ENCODE results near the gene SCGN. TPM values are rescaled to one million over a fixed set of nuclear protein-coding genes. Genes with fewer than 3 reads are reported as not detected.

The SCGN gene
- total RNA-seq, 6 experiments from 2014 or later: 0.74 to 2.2 (median 0.99) TPM

DNA sequence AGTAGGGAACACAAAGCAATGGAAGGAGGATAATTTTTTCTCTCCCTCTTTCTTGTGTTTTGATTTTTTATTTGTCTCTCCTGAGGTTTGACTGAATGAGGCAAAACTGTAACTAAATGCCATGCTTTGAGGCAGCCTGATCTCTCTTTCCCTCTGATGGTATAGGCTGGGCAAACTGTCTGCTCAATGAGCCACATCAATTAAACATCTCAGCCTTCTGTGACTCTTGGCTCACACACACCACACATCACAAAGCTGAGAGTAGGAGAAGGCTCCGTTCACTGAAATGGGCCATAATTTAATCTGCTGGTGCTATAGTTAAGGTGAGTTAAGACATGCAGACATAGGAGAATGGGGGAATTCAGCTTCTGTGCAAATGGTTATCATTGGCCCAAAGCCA, 28.1 kb upstream of the SCGN start:
- Histone ChIP-seq H3K36me3 (no peaks in the 10 kb centered on the region), H3K27ac (no peak overlapping the region), H3K4me3 (no peak overlapping the region), H3K9me3 (no peaks in the 10 kb centered on the region), H3K4me1 (peaks cover 0 to 12% (median 2%) of the 10 kb centered on the region in 4 donors), H3K27me3 (no peaks in the 10 kb centered on the region)
- intact Hi-C loops (cut with DNase I): no loop called here
- ATAC-seq (no peak), DNase-seq (no peak)
- WGBS (ENCODE audit: insufficient coverage, low coverage, low lambda C conversion rate, missing lambda C conversion rate): 83% methylated on average over 1 of the region's 1 CpG
- TF ChIP-seq CTCF (IDR thresholded peaks at IDR 0.05): no peak
- no peak for TF ChIP-seq POLR2A (IDR thresholded peaks at IDR 0.05)

GRCh38 chr6:25627001-25627400, 25.0 kb upstream of the SCGN start:
- DNase-seq: no peak
- intact Hi-C loops (cut with DNase I): no loop called here
- Histone ChIP-seq H3K36me3 (no peaks in the 10 kb centered on the region), H3K27ac (no peak overlapping the region), H3K27me3 (no peaks in the 10 kb centered on the region), H3K4me1 (peaks cover 0 to 7% (median 0%) of the 10 kb centered on the region in 4 donors), H3K9me3 (no peaks in the 10 kb centered on the region), H3K4me3 (no peak overlapping the region)
- TF ChIP-seq POLR2A (IDR thresholded peaks at IDR 0.05) (no peak), CTCF (IDR thresholded peaks at IDR 0.05) (no peak)
- WGBS (ENCODE audit: insufficient coverage, low coverage, low lambda C conversion rate, missing lambda C conversion rate): 100% methylated on average over 2 of the region's 3 CpGs
- no peak for ATAC-seq

DNA sequence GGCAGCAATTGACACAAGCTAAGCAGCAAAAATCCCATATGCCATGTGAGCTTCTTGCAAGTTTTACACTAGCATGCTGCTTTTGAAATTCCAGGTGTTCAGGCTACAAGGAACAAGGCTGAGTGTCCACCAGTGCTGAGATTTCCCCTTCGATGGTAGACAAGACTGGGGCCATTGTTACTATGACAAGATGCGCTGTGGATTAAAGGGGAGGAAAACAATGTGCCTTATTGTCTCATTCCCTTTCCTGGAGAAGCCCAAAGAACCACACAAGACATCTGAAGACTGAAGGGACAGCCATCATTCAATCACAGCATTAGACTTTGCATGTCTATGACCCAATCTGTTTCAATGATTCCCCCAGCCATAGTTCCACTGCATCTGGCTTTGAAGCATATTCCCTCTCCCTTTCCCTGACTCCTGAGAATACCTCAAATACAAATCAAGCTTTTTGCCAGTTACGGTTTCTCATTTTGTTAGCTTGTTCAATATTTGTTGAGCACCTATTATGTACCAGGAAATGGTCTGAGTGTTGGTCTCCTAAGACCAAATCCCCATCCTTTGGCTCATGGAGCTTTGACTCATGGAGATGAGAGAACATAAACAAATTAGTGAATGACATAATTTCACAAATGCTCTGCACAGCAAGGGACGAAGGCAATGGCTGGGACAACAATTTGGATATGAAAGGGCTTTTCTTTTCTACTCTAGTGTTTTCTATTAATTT, 23.4 kb upstream of the SCGN start:
- no peak for DNase-seq
- intact Hi-C loops (cut with DNase I): no loop called here
- 72% methylated on average over 4 of the region's 4 CpGs for WGBS (ENCODE audit: insufficient coverage, low coverage, low lambda C conversion rate, missing lambda C conversion rate)
- Histone ChIP-seq H3K9me3 (no peaks in the 10 kb centered on the region), H3K4me3 (no peak overlapping the region), H3K36me3 (no peaks in the 10 kb centered on the region), H3K27ac (no peak overlapping the region), H3K4me1 (peaks cover 0 to 7% (median 0%) of the 10 kb centered on the region in 4 donors), H3K27me3 (no peaks in the 10 kb centered on the region)
- ATAC-seq: peak in 1 of 4 donors; percentile 53
- TF ChIP-seq CTCF (IDR thresholded peaks at IDR 0.05) (no peak), POLR2A (IDR thresholded peaks at IDR 0.05) (no peak)

DNA sequence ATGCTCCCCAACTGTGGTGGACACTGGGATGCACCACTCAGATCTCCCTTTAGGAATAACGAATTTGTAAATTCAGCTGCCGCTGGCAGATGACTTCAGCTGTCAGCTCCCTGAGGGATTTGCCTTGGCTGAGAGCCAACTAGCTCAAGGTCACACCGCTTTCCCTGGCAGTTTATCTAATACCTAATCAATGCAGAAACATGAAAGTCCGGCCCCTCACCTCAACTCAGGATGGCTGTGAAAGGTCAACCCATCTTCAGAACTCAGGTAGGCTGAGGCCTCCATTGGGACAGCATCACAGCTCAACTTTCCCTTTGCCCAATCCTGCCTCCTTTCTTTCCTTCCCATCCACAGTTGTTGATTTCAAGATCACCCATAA, 22.8 kb upstream of the SCGN start:
- Histone ChIP-seq H3K4me3 (no peak overlapping the region), H3K27ac (no peak overlapping the region), H3K9me3 (no peaks in the 10 kb centered on the region), H3K36me3 (no peaks in the 10 kb centered on the region), H3K4me1 (peaks cover 0 to 7% (median 0%) of the 10 kb centered on the region in 4 donors), H3K27me3 (no peaks in the 10 kb centered on the region)
- no peak for TF ChIP-seq POLR2A (IDR thresholded peaks at IDR 0.05)
- TF ChIP-seq CTCF (IDR thresholded peaks at IDR 0.05): no peak
- WGBS (ENCODE audit: insufficient coverage, low coverage, low lambda C conversion rate, missing lambda C conversion rate): 15% methylated on average over 3 of the region's 4 CpGs
- ATAC-seq (peak; percentile 21 to 43 (median 36)), DNase-seq (no peak)
- intact Hi-C loops (cut with DNase I): no loop called here

Measured in right lobe of liver (tissue), 6 donors.